HCT116 (cell line): ENCODE data around the gene MATR3. TPM values are rescaled to one million over a fixed set of nuclear protein-coding genes. Genes with fewer than 3 reads are reported as not detected.

Source experiments
- ATAC-seq: fragments of 200-7000 bp; cut with Tn5 transposase; 2 replicates; pipeline ENCODE4 v1.9.1; 2020; ENCODE audit warnings: mild to moderate bottlenecking, moderate library complexity
- BruUV-seq: library from RNA; stranded (reverse); fragments of 400-500 nt; replicated peaks from 2 replicates; lab custom pipeline; 2021; lab: Mats Ljungman, UMichigan
- CTCF ChIA-PET: fragments of 300-600 bp; sonication (Branson Sonifier 250); formaldehyde crosslinking; loops from one replicate; lab custom pipeline; 2021; ENCODE audit warnings: antibody characterized with exemption; lab: Charles Lee
- POLR2A ChIA-PET: fragments of 300-600, 350-600 bp; sonication (Branson Sonifier 250); formaldehyde crosslinking; loops from one replicate; lab custom pipeline; 2021; ENCODE audit warnings: antibody characterized with exemption; lab: Charles Lee
- RAD21 ChIA-PET, 2 experiments: fragments of 300-600 bp; sonication (Branson Sonifier 250); formaldehyde crosslinking; loops; one replicate each; lab custom pipeline; 2023; ENCODE audit warnings: low total read pairs in 2 of 2; ENCODE audit not compliant: uncharacterized antibody in 2 of 2, unreplicated experiment in 2 of 2, low non-redundant PET in 1 of 2; lab: Charles Lee
- DNase-seq: peaks from one replicate; pipeline ENCODE4 v3.0.0-alpha.2; 2010; ENCODE audit warnings: low read depth, low spot score
- H2AFZ ChIP-seq: fragments of 200-600 bp; shearing (Covaris generic), sonication (generic); 2 replicates; pipeline ENCODE4 v1.6.1; 2017; ENCODE audit warnings: low read depth, mixed run types, mixed read lengths, antibody characterized with exemption, low read length; ENCODE audit not compliant: poor library complexity, severe bottlenecking
- H3K27ac ChIP-seq: 2 replicates; pipeline ENCODE4 v1.5.1; 2012; ENCODE audit warnings: low read depth, low read length
- H3K27me3 ChIP-seq: fragments of 200-600 bp; sonication (generic); 2 replicates; pipeline ENCODE4 v1.6.1; 2016; ENCODE audit warnings: mixed run types, low read length, mixed read lengths; ENCODE audit not compliant: insufficient read depth
- H3K36me3 ChIP-seq, 2 experiments: fragments of 200-500 bp in 1 of 2; fragments of 200-600 bp in 1 of 2; sonication (Bioruptor generic) in 1 of 2; sonication (generic) in 1 of 2; 2 replicates each; pipeline versions ENCODE4 v1.5.1 to v1.6.1; 2014 to 2016; ENCODE audit warnings: low read length in 2 of 2, inconsistent platforms in 1 of 2, mixed read lengths in 1 of 2, mixed run types in 1 of 2; ENCODE audit not compliant: insufficient read depth in 2 of 2, control insufficient read depth in 1 of 2
- H3K4me1 ChIP-seq, 2 experiments: fragments of 200-600 bp in 1 of 2; sonication (generic) in 1 of 2; 2 replicates each; pipeline versions ENCODE4 v1.5.1 to v1.6.1; 2012 to 2017; ENCODE audit warnings: low read length in 2 of 2, inconsistent platforms in 1 of 2, mild to moderate bottlenecking in 1 of 2, mixed read lengths in 1 of 2, mixed run types in 1 of 2, moderate library complexity in 1 of 2; ENCODE audit not compliant: insufficient read depth in 2 of 2, control insufficient read depth in 1 of 2
- H3K4me2 ChIP-seq: fragments of 200-600 bp; sonication (generic); 2 replicates; pipeline ENCODE4 v1.6.1; 2017; ENCODE audit warnings: mixed run types, low read length, mixed read lengths
- H3K4me3 ChIP-seq, 2 experiments: fragments of 200-600 bp in 1 of 2; sonication (generic) in 1 of 2; replicated peaks in 1 of 2; 2 replicates each; pipeline ENCODE4 v1.5.1; 2011 to 2016; ENCODE audit warnings: low read length in 2 of 2, control low read depth in 1 of 2, low read depth in 1 of 2, mild to moderate bottlenecking in 1 of 2, mixed read lengths in 1 of 2, mixed run types in 1 of 2
- H3K79me2 ChIP-seq: fragments of 200-600 bp; sonication (generic); 2 replicates; pipeline ENCODE4 v1.6.1; 2017; ENCODE audit warnings: mild to moderate bottlenecking, mixed run types, low read length, moderate library complexity, mixed read lengths; ENCODE audit not compliant: insufficient read depth
- H3K9ac ChIP-seq: fragments of 200-600 bp; sonication (generic); 2 replicates; pipeline ENCODE4 v1.6.1; 2016; ENCODE audit warnings: low read length, mixed read lengths
- H3K9me2 ChIP-seq: fragments of 200-600 bp; sonication (generic), shearing (Covaris generic); 2 replicates; pipeline ENCODE4 v1.6.1; 2017; ENCODE audit warnings: mixed run types, mild to moderate bottlenecking, moderate library complexity; ENCODE audit not compliant: insufficient read depth
- H3K9me3 ChIP-seq, 2 experiments: fragments of 200-500 bp in 1 of 2; fragments of 200-600 bp in 1 of 2; sonication (Bioruptor generic) in 1 of 2; sonication (generic) in 1 of 2; 2 replicates each; pipeline ENCODE4 v1.6.1; 2014 to 2017; ENCODE audit warnings: low read length in 2 of 2, mixed read lengths in 2 of 2, inconsistent platforms in 1 of 2, low read depth in 1 of 2, mild to moderate bottlenecking in 1 of 2, mixed run types in 1 of 2, moderate library complexity in 1 of 2; ENCODE audit not compliant: control insufficient read depth in 1 of 2, insufficient read depth in 1 of 2
- H4K20me1 ChIP-seq: fragments of 200-600 bp; sonication (generic), shearing (Covaris generic); 2 replicates; pipeline ENCODE4 v1.6.1; 2017; ENCODE audit warnings: mixed run types, mild to moderate bottlenecking, moderate library complexity; ENCODE audit not compliant: insufficient read depth
- CBX3 ChIP-seq: IDR thresholded peaks from 2 replicates; pipeline ENCODE4 v1.6.1; 2012; ENCODE audit warnings: low read depth
- EGR1 ChIP-seq: IDR thresholded peaks from 2 replicates; pipeline ENCODE4 v1.6.1; 2012; ENCODE audit warnings: low read depth
- ELF1 ChIP-seq: IDR thresholded peaks from 2 replicates; pipeline ENCODE4 v1.6.1; 2012; ENCODE audit warnings: low read depth, borderline replicate concordance
- JUND ChIP-seq: IDR thresholded peaks from 2 replicates; pipeline ENCODE4 v1.6.1; 2012
- RAD21 ChIP-seq: IDR thresholded peaks from 2 replicates; pipeline ENCODE4 v1.6.1; 2012; ENCODE audit warnings: low read depth, mild to moderate bottlenecking
- REST ChIP-seq: IDR thresholded peaks from 2 replicates; pipeline ENCODE4 v1.6.1; 2012; ENCODE audit warnings: low read depth
- TCF7L2 ChIP-seq: IDR thresholded peaks from 2 replicates; pipeline ENCODE4 v1.7.0; 2011; ENCODE audit warnings: borderline replicate concordance, inconsistent platforms; ENCODE audit not compliant: insufficient read depth, insufficient read length; ENCODE audit errors: extremely low read depth
- intact Hi-C: fragments of 100-400 bp; cut with micrococcal nuclease; formaldehyde crosslinking; loops from 2 replicates; pipeline ENCODE4 v1.10.0; 2022
- total RNA-seq: library from RNA; stranded (reverse); gene quantifications from one replicate; pipeline ENCODE4 v1.2.1, GENCODE V29; 2021; ENCODE audit not compliant: unreplicated experiment
- TF ChIP-seq, protein P1 (sequence below), 3 experiments: fragments of 200-600 bp in 1 of 3; sonication (generic) in 1 of 3; IDR thresholded peaks in 2 of 3; conservative IDR thresholded peaks in 1 of 3; 2 replicates each; pipeline ENCODE4 v1.5.1; 2012 to 2017; ENCODE audit warnings: low read depth in 2 of 3, low read length in 2 of 3, antibody characterized with exemption in 1 of 3, borderline replicate concordance in 1 of 3, control low read depth in 1 of 3, mild to moderate bottlenecking in 1 of 3, mixed read lengths in 1 of 3, mixed run types in 1 of 3, moderate library complexity in 1 of 3; ENCODE audit not compliant: insufficient read depth in 1 of 3

The MATR3 gene
- total RNA-seq, 1 experiment from 2014 or later, result 123 TPM

DNA sequence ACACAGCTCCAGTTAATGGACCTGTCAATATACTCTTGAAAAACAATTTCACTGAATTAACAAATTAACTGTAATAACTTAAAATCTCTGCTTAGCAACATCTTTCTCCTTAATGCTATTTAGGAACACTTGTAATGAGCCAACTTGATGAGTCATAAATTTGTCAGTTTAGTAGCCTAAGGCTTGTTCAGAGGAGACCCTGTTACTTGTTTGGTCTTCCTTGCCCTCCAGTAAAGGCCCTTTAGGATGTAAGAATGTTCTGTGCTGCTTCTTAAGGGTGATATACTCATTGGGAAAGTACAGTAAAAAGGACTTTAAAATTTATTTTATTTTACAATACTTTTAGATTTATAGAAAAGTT lies 11.4 kb upstream of the MATR3 start:
- DNase-seq, result no peak
- TSS peak; percentile 0 for BruUV-seq

More for the DNA sequence above, 11.4 kb upstream of the MATR3 start:
- H3K79me2 ChIP-seq, result peaks cover 75% of the 10 kb centered on the region
- H3K36me3 ChIP-seq, result peaks cover 62 to 82% of the 10 kb centered on the region in 2 experiments
- ATAC-seq, result no peak
- ChIA-PET CTCF (no interaction called here), RAD21 (no interaction called here), POLR2A (no interaction called here)
- H3K4me3 ChIP-seq, result no peak overlapping the region
- H3K27me3 ChIP-seq, result no peaks in the 10 kb centered on the region
- H2AFZ ChIP-seq, result no peak overlapping the region
- TF ChIP-seq, protein P1, sequence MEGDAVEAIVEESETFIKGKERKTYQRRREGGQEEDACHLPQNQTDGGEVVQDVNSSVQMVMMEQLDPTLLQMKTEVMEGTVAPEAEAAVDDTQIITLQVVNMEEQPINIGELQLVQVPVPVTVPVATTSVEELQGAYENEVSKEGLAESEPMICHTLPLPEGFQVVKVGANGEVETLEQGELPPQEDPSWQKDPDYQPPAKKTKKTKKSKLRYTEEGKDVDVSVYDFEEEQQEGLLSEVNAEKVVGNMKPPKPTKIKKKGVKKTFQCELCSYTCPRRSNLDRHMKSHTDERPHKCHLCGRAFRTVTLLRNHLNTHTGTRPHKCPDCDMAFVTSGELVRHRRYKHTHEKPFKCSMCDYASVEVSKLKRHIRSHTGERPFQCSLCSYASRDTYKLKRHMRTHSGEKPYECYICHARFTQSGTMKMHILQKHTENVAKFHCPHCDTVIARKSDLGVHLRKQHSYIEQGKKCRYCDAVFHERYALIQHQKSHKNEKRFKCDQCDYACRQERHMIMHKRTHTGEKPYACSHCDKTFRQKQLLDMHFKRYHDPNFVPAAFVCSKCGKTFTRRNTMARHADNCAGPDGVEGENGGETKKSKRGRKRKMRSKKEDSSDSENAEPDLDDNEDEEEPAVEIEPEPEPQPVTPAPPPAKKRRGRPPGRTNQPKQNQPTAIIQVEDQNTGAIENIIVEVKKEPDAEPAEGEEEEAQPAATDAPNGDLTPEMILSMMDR (IDR thresholded peaks at IDR 0.05 in 2 of 3, conservative IDR thresholded peaks at IDR 0.05 in 1 of 3; ENCODE audit: borderline replicate concordance in 1 of 3, insufficient read depth in 1 of 3, low read depth in 2 of 3, low read length in 2 of 3), result no peak
- TF ChIP-seq REST (no peak), JUND (no peak), ELF1 (no peak), CBX3 (no peak), EGR1 (no peak), RAD21 (no peak), TCF7L2 (no peak)
- 0 out of 2 replicates have a peak overlapping the region, but pooled peaks have one; percentile 4 for H3K9ac ChIP-seq
- peaks cover 60% of the 10 kb centered on the region; the same call in 1 of the 2 replicates for H4K20me1 ChIP-seq
- H3K4me2 ChIP-seq, result peak overlapping the region; percentile 5; the same call in 1 of the 2 replicates
- no peaks in the 10 kb centered on the region for H3K9me3 ChIP-seq
- H3K27ac ChIP-seq, result no peak overlapping the region
- H3K4me1 ChIP-seq, result peaks cover 2 to 23% of the 10 kb centered on the region in 2 experiments; a peak in 3 of 4 replicates
- intact Hi-C loops, result no loop called here
- H3K9me2 ChIP-seq, result no peaks in the 10 kb centered on the region
